Endothelial cell (in vitro differentiated cells): ENCODE results near the gene PIGC. TPM values are rescaled to one million over a fixed set of nuclear protein-coding genes. Genes with fewer than 3 reads are reported as not detected.

Experiments used
- DNase-seq: peaks from one replicate; pipeline ENCODE4 v3.0.0; 2021; ENCODE audit warnings: low spot score
- H3K27ac Mint-ChIP-seq: one replicate; pipeline ENCODE4 v1.8.0; 2021; ENCODE audit warnings: mixed read lengths, inconsistent platforms; ENCODE audit not compliant: unreplicated experiment
- H3K27me3 Mint-ChIP-seq: one replicate; pipeline ENCODE4 v1.8.0; 2021; ENCODE audit warnings: mild to moderate bottlenecking, moderate library complexity, mixed read lengths, inconsistent platforms; ENCODE audit not compliant: unreplicated experiment
- H3K36me3 Mint-ChIP-seq: one replicate; pipeline ENCODE4 v1.8.0; 2021; ENCODE audit warnings: mild to moderate bottlenecking, low read depth, mixed read lengths, inconsistent platforms; ENCODE audit not compliant: unreplicated experiment
- H3K4me1 Mint-ChIP-seq: one replicate; pipeline ENCODE4 v1.8.0; 2021; ENCODE audit warnings: mild to moderate bottlenecking, mixed read lengths, inconsistent platforms; ENCODE audit not compliant: unreplicated experiment
- H3K4me3 Mint-ChIP-seq: one replicate; pipeline ENCODE4 v1.8.0; 2021; ENCODE audit warnings: mild to moderate bottlenecking, mixed read lengths, inconsistent platforms; ENCODE audit not compliant: unreplicated experiment
- H3K9me3 Mint-ChIP-seq: one replicate; pipeline ENCODE4 v1.8.0; 2021; ENCODE audit warnings: mixed read lengths, inconsistent platforms; ENCODE audit not compliant: unreplicated experiment
- total RNA-seq: library from RNA; stranded (reverse); fragmentation: NEBNext Ultra II Directional; extraction: Animal tissue kit (Norgen Biotek cat#: 25700); gene quantifications from one replicate; pipeline ENCODE4 v1.2.1, GENCODE V29; 2021; ENCODE audit not compliant: unreplicated experiment
- TF ChIP-seq, protein P1 (sequence below): fragments of 200-600 bp; sonication (generic); IDR thresholded peaks from one replicate; pipeline ENCODE4 v1.5.0; 2021; ENCODE audit warnings: antibody characterized with exemption; ENCODE audit not compliant: unreplicated experiment

Gene PIGC
- total RNA-seq, 1 donor from 2014 or later = 23.7 TPM

GRCh38 chr1:172449585-172450523, 6.0 kb upstream of the PIGC start:
- Mint-ChIP-seq H3K36me3 (no peaks in the 10 kb centered on the region), H3K9me3 (no peaks in the 10 kb centered on the region), H3K27me3 (peaks cover 2% of the 10 kb centered on the region)

DNA sequence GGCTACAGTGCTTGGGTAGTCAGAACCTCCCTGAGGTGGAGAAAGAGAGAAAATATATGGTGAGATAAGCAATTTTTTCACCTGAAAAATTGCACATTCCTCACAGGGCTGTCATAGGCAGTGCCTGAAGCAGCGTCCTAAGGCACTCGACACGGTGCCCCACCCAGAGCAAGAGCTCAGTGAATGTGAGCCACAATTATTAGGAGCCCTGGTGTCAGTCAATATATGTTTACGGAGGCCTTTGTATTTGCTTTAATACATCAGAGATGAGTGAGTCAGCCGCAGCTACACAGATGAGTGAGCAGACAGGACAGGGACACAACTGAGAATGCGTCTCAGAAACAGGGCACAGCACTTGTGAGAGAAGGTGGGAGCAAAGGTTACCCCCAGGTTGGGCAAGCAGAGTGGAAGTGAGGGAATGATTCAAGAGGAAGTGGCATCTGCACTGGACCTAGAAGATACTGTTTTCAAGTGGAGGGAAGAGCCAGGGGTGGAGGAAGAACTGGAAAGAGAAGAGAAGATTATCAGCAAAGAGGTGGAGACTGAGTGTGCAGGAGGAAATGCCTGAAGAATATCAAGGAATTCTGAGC, 5.2 kb upstream of the PIGC start:
- TF ChIP-seq, protein P1, sequence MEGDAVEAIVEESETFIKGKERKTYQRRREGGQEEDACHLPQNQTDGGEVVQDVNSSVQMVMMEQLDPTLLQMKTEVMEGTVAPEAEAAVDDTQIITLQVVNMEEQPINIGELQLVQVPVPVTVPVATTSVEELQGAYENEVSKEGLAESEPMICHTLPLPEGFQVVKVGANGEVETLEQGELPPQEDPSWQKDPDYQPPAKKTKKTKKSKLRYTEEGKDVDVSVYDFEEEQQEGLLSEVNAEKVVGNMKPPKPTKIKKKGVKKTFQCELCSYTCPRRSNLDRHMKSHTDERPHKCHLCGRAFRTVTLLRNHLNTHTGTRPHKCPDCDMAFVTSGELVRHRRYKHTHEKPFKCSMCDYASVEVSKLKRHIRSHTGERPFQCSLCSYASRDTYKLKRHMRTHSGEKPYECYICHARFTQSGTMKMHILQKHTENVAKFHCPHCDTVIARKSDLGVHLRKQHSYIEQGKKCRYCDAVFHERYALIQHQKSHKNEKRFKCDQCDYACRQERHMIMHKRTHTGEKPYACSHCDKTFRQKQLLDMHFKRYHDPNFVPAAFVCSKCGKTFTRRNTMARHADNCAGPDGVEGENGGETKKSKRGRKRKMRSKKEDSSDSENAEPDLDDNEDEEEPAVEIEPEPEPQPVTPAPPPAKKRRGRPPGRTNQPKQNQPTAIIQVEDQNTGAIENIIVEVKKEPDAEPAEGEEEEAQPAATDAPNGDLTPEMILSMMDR = no peak
- peaks cover 54% of the 10 kb centered on the region for H3K4me1 Mint-ChIP-seq
- H3K36me3 Mint-ChIP-seq = no peaks in the 10 kb centered on the region
- peaks cover 2% of the 10 kb centered on the region for H3K27me3 Mint-ChIP-seq
- no peak overlapping the region for H3K27ac Mint-ChIP-seq
- no peak for DNase-seq
- no peak overlapping the region for H3K4me3 Mint-ChIP-seq
- no peaks in the 10 kb centered on the region for H3K9me3 Mint-ChIP-seq

More at GRCh38 chr1:172449585-172450523, 6.0 kb upstream of the PIGC start:
- TF ChIP-seq, protein P1 = peak; percentile 80
- Mint-ChIP-seq H3K4me3 (no peak overlapping the region), H3K27ac (no peak overlapping the region), H3K4me1 (peaks cover 49% of the 10 kb centered on the region)
- DNase-seq = peak; percentile 64

DNA sequence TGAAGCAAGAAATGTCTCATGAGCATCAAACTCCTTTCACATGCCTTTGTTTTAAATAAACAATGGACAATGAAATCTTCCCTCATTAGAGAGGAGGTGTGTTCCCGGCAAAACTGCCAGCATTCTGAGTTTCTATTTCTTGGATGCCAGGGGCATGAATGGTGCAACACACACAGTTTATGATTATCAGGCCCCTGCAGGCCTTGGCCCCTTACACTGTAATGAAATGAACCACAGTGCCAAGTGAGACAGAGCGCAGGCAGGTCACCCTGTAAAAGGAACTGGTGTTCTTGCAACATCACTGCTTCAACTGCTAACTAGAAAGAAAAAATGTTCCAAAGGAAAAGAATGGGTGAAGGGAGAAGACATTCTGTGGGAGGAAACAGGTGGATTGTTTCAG, 3.8 kb upstream of the PIGC start:
- Mint-ChIP-seq H3K4me1 (peaks cover 48% of the 10 kb centered on the region), H3K9me3 (no peaks in the 10 kb centered on the region), H3K4me3 (no peak overlapping the region), H3K27me3 (peaks cover 2% of the 10 kb centered on the region), H3K27ac (no peak overlapping the region), H3K36me3 (no peaks in the 10 kb centered on the region)
- no peak for DNase-seq
- TF ChIP-seq, protein P1 = no peak

- Mint-ChIP-seq H3K36me3 (peaks cover 11% of the 10 kb centered on the region), H3K4me1 (peaks cover 50% of the 10 kb centered on the region), H3K4me3 (no peak overlapping the region), H3K27ac (no peak overlapping the region), H3K27me3 (peaks cover 2% of the 10 kb centered on the region), H3K9me3 (no peaks in the 10 kb centered on the region)
- TF ChIP-seq, protein P1 = no peak
- DNase-seq = no peak
Observed at GRCh38 chr1:172446547-172446946, 2.7 kb upstream of the PIGC start.
